IPS DF 19.7 (cell line): ENCODE results near the gene FNDC3B.

Experiments used
- DNase-seq: peaks from one replicate; pipeline ENCODE4 v3.0.0-alpha.2; 2013; ENCODE audit warnings: low read depth, low spot score

FNDC3B gene

DNA sequence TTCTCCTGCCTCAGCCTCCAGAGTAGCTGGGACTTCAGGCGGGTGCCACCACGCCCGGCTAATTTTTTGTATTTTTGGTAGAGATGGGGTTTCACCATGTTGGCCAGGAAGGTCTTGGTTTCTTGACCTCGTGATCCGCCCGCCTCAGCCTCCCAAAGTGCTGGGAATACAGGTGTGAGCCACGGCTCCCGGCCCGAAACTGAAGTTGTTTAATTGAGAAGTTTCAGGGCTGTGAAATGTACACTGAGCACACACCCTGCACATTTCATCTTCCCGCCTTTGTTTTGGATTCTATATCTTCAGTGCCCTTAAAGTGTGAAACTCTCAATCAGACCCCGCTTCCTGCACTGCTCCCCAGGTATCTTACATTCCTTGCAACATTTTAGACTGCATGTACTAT is 149.1 kb downstream of the FNDC3B start:
- DNase-seq, result no peak

DNA sequence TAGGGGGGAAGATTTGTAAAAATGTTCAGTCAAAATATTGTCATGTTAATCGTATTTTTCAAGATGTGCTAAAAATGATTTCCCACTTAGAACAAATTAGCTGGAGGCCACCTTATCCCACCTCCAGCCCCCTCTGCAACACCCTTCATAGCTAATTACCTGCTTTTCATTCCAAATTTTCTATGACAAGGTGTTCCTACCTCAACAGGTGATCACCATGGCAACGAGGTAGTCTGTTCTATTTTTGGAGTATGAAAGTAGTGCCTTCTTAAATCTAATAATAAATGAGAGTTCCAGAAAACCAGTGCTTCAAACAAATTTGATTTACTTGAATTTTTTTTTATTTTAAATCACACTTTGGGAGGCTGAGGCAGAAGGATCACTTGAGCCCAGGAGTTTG is 149.8 kb downstream of the FNDC3B start:
- DNase-seq, result no peak

DNA sequence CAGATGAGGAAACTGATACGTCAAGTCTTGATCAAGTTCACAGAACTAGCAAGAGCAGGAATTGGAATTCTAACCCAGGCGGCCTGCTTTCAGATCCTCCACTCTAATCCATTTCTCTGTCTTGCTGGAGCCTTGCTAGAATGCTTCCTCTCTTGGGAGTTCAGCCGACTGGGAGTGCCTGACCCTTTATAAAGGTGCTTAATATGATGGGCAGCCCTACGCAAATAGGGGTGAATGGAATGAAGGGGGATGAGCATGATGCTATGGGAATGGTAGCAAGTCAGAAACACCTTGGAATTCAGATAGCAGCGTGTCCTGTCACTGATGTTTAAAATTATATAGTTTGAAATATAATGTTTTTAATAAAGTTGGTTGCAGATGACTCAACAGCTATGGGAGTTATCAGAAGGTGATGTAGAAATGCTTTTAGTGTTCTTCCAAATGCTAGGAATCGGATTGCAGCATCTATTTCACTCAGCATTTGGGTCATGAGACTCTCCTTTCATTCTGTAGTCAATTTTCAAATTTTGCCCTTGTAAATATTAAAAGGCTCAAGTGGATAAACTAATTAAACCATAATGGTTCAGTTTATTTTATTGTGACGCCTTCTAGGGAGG is 150.7 kb downstream of the FNDC3B start:
- DNase-seq, result no peak

DNA sequence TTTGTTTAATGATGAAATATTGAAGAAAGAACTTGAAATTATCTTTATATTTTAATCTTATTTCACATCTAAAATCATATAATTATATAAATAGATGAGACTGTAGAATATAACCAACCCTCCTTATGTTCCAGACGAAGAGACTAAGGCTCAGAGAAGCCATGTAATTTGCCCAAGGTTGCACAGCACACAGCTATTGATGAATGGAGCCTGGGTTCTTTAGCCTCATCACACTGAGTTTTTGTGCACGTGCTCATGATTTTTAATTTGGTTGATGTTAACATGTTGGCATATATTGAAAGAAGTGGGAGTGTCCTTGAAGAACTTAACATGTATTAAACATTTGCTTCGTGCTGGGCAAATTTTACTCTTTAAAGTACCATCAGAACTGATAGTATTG is 151.6 kb downstream of the FNDC3B start:
- no peak for DNase-seq

DNA sequence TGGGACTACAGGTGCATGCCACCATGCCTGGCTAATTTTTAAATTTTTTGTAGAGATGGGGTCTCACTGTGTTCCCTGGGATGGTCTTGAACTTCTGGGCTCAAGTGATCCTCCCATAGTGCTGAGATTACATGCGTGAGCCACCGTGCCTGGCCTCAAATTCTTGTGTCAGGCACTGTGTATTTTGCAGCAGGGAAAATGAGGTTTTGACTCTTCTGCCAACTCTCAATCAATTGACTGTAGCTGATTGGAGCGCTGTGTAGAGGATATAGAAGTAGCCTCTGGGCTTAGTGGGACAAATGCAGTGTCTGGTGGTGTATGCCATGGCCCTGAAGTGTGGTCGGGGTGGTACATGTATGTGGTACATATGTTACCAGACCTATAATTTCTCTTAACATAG is 152.3 kb downstream of the FNDC3B start:
- no peak for DNase-seq

DNA sequence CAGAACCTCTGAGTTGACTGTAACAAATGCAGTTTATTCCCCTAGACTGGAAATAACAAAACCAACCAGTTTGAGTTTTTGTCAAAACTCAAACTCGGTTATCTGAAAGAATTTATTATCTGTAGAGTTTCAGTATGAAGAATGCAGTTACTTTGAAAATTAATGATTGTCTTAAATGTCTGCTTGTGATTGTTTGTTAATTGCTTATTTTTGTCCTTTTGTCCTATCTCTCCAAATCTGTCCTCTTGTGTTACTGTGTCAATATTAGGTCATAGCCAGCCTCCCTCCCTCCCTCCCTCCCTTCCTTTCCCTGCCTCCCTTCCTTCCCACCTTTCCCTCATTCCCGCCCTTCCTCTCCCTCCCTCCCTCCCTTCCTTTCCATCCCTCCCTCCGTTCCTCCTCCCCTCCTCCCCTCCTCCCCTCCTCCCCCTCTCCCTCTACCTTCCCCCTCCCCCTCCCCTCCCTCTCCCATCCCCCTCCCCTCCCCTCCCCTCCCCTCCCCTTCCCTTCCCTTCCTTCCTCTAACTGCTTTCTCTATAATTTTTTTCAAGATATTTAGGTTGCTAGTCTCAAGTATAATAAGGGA is 153.5 kb downstream of the FNDC3B start:
- DNase-seq, result no peak

DNA sequence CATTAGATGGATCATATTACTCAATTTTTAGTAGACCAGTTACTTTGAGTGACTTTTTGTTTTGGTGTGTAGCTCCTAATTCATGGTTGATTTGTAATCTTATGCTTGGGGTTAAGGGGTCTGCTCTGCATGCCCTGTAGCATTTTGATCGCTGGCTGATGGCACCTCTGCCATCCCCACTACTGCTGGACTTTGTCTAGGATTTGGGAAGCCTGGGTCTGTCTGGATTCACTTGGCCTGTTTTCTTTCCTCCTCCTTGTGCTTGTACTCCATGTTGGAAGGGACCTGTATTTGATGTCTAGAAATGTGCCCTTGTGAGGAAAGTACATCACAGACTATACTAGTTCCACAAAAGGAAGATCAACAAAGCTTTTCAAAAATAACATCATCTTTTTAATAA is 154.1 kb downstream of the FNDC3B start:
- DNase-seq, result no peak

DNA sequence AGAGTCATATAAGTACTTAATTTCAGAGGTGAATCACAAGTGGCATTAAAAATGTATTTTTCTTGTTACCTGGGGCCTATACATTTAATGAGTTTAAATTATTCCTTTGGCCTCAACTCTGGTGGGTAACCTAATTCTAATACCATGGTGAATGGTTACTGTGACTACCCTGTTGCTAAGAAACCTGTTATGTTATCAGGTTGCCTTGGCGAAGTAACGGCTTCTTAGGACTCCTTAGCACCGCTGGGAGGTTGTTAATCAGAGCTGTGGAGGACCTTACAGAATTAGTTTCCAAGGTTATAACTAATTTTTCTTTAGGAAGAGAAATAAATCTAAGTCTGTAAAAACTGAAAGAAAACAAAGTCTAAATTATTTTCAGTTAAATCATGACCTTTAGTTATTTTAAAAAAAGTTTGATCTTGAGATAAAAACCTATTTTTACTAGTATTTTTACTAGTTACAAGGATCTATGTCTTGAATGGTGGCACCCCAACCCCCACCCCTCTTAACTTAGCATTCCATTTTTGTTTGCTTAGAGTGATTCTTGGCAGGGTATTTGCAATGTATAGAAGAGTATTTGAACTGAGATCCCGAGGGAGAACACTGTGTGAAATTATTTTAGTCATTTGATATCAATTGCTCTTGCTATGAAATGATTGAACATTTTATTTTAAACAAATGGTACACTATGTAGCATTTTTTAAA is 155.5 kb downstream of the FNDC3B start:
- DNase-seq, result peak; percentile 40

DNA sequence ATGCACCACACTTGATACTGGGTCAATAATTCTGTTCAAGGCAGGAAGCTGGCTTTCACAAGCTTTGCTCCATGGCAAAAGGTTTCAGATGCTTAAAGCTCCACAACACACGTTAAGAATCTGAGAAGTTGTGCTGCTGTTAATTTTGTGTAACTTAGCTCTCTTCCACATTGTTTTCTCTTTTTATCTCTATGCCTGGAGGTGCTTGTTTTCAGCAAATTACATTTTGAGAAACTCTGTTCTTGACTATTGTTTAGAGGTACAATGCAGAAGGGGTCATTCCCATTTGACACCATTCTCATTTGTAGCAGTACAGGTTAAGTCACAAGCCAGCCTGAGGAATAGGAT is 156.0 kb downstream of the FNDC3B start:
- no peak for DNase-seq

DNA sequence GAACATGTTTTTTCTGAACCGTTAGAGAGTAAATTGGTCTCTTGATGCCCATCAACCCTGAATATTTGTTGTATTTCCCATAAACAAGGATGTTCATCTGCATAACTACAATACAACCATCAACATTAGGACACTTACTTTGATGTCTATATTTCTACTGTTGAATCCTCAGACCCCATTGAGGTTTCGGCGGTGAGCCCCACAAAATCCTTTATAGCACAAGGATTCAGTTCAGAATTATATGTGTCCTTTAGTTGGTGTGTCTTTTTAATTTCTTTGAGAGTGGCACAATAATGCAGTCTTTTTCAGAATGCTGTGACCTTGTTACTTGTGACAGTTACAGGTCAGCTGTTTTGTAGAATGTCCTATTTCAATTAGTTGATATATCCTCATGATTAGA is 158.0 kb downstream of the FNDC3B start:
- DNase-seq, result no peak

DNA sequence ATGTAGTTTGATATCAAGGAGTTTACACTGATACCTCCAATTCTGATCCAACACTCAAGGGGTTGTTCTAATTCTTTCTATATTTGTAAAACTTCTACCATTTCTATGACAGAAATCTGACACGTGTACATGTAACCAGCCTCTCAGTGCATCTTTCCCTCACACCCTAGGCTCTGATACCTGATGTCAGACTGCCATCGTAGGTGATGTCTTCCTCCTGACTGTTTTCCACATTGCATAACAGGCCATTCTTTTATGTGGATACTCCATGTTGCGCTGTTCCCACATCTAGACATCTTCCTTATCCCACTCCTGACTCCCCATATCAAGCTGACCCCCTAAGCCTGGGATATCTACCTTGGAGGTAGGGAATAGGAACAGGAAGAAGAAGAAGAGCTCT is 159.1 kb downstream of the FNDC3B start:
- DNase-seq, result no peak

DNA sequence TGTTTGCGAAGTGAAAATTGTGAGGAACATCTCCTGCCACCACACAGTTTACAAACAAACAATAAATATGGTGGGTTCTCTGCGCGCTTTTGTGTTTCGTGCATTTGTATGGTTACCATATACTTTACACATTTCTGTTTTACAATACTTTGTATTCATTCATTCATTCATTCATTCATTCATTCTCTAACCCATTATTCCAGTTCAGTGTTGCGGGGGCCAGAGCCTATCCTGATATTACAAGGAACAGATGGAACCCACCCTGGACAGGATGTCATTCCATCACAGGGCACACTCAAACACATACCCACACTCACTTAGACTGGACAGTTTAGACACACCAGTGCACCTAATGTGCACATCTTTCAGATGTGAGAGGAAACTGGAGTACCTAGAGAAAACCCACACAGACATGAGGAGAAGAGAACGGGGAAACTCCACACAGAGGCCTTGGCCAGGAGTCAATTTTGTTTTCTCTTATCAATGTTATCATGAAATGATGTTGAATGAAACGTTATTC is 160.5 kb downstream of the FNDC3B start:
- DNase-seq, result no peak

DNA sequence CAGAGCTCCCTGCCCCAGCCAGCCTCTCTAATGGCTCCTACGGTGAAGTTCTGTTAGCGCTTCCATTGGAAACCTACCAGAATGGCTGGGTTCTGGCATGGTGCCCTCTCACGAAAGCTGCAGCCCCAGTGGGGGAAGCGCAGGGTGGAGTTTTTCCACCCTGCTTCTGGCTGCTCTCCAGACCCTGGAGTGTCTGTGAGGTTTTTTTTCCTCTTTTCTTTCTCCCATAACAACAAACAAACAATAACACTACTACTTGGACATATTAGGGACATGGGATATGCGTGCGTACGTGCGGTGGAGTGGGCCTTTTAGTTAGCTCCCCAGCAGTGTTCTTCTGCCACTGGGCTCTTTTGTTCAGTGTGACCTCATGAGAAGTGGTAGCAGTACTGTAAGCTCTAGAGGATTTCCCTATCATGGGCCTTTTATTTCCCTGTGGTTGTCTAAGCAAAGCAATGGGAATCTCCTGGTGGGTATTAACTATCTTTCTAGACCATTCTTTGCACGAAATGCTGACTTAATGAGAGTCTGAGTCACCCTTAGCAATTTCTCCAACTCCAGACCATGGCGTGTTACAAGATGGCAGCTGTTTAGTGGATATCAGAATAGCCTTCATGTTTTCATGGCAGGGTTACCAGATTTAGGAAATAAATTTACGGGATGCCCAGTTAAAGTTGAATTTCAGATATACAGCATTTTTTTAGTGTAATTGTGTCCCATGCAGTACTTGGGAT is 161.9 kb downstream of the FNDC3B start:
- DNase-seq, result no peak

DNA sequence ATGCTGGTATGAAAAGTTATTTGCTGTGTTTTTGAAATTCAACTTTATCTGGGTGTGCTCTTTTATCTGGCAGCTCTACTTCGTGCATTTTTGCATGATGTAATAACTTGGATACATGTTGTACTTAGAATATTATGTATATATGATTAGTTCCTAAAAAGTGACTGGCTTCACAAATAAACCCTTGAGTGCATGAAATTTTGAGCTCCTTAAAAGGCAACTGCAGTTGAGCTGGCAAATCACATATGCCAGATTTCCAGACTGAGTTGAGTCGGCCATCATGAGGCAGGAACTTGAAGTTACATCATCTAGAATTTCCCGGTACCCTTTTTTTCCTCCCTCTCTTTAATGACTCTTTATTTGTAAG is 162.5 kb downstream of the FNDC3B start:
- DNase-seq, result no peak

DNA sequence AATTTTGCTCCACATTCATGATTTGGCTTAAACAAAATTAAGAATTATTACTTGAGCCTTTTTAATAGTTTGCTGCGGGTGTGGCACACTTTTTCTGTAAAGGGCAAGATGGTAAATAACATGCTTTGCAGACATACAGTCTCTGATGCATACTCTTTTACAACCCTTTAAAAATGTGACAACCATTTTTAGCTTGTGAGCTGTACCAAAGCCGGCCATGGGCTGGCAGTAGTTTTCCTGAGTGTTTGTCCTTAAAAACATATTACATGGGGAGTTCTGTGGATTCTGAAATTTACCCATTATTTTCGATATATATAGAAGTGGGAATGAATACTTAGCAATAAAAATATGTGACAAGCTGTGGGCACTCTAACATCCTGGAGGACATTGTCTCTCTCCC is 163.4 kb downstream of the FNDC3B start:
- DNase-seq, result no peak

DNA sequence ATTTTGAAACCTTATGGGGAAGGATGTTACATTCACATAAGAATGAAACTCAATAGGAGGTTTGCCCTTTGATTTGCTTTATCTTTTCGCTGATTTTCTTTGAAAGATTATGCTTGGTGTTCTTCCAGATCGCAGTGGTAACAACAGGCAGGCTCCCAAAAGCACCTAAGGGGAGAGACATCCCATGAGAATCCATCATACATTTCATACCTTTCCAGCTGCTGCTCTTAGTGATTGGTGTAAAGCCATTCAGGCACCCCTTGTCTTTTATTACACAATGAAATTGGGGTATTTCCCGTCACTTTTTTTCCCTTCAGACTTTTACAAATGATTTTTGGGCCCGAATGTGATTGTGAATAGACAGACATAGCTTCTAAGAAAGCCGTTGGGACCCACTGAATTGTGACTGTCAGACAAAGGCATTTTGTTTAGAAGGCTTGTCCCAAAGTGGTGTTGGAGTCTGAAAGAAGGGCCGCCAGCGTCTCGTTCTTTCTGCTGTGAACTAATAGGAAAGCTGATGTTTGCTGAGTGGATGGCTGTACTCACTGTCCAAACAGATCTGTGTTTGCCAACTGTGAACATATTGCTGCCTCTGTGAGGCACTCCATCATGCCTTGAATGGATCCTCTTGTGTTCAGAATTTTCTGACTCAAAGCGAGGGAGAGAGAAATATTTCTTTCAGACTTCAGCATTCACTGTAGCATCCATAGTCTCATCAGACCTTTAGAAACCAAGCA is 164.3 kb downstream of the FNDC3B start:
- DNase-seq, result no peak

DNA sequence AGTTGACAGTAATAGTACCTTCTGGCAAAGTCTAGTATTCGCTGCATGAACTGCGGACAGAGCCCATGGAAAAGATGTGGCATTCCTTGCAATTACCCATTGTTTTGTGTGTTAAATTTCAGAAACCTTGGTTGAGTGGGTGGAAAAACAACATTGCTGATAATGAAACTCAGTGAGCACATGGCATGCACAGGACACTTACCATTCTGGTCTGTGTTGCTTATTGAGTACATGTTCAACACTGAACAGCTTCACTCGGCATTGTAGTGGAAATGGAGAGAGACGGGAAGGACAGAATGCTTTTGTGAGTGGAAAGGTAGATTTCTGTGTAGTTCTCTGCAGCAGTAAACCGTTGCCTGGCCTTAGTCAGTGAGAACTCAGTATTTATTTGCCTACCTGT is 165.3 kb downstream of the FNDC3B start:
- no peak for DNase-seq

DNA sequence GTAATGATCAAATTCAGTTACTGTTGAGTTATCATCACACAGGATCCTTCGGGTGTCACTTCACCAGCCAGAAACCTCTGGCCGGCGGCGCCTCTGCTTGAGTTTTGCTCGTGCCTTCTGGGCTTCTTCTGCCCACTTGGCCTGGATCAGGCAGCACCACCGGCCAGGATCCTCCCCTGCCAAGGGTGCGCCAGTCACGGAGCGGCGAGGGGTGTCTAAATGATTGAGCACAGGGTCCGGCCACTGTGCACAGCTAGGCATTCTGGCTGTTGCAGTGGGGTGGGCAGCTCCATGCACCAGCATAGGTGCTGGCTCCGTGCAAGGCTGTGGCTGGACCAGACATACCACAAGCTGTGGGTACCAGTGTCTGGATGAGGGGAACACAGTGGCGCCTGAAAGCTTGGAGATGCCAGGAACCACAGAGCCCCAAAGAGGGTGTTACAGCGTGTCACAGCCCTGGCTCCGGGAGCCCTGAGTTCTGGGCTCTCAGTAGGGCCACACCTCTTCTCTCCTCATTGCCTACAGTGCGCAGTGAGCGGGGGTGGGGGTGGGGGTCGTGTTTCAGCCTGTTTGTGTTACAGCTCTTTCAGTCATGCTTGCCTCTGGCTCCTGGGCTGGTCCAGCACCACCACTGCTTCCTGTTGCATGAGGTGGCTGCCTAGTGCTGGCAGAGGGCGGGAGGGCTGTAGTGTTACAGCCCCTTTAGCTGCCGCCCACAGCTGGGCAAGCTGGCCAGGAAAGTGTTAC is 169.4 kb downstream of the FNDC3B start:
- DNase-seq, result no peak

DNA sequence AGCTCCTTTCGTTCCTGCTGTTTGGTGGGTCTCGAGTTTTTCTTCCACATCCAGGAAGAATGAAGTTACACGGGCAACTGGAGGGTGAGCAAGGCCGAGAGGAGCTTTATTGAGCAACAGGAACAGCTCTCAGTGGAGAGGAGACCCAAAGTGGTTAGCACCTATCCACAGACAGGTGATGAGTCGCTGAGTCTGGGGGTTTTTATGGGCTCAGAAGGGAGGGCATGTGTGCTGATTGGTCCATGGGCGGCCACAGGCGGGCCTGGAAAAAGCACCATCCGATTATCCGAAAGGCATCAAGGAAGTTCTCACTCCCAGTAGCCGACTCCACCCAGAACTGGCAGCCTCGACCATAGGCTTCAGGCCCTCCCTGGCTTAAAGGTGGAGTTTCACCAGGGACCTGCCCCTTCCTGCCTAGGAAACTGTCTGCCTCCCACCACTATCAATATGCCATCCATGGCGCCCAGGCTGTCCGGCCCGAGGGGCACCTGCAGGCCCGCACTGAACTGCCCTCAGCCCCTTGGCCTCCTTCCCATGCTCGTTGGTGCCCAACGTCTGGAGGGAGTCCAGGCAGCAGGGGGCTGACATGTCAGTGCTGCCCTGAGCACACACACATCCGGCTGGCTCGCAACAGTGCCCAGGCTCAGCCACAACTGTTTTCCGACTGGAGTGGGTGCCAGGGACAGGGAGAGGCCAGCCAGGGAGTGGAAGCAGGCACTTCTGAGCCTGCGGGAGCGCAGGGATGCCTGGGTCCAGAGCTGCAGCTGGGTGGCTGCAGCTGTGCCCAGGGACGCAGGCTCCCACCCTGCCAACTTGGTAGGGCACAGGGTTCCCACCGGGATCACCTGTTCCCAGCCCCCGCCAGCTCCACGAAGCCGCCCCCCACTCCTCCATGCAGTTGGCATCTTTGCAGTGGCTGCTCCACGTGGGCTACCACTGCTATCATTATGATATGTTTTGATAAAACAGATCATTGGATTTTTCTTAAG is 170.2 kb downstream of the FNDC3B start:
- DNase-seq, result no peak

DNA sequence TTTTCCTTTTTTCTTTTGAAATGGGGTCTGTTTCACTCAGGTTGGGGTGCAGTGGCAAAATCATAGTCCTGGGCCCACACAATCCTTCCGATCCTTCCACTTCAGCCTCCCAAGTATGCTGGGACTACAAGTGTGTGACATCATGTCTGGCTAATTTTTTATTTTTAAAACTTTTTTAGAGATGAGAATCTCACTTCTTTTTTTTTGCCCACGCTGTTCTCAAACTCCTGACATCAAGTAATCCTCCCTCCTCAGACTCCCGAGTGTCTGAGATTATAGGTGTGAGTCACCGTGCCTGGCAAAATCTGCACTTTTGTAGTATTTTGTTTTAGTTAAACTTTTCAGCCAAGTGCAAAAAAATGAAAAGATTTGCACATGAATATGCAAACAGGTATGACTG is 171.0 kb downstream of the FNDC3B start:
- DNase-seq, result no peak
